ENCODE results near the gene EXOSC6.
"Not testable (repeated sequence)": the region's sequence is repeated elsewhere in the genome, so short reads cannot be mapped to it uniquely, and the experiment has no call there.

EXOSC6 gene

DNA sequence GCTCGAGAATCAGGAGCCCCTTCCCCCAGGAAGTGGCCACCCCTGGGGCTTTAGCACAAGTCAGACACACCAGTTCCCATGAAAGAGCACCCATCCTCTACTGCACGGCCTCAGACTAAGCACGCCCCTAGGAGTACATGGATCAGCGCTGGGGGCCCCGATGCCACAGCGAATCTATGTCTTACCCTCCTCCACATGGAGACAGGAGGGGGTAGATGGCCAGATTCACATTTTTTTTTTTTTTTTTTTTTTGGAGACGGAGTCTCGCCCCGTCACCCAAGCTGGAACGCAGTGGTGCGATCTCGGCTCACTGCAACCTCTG is 3.2 kb upstream of the EXOSC6 start:
- no peak for DNase-seq (ENCODE audit: low read depth, low spot score)

DNA sequence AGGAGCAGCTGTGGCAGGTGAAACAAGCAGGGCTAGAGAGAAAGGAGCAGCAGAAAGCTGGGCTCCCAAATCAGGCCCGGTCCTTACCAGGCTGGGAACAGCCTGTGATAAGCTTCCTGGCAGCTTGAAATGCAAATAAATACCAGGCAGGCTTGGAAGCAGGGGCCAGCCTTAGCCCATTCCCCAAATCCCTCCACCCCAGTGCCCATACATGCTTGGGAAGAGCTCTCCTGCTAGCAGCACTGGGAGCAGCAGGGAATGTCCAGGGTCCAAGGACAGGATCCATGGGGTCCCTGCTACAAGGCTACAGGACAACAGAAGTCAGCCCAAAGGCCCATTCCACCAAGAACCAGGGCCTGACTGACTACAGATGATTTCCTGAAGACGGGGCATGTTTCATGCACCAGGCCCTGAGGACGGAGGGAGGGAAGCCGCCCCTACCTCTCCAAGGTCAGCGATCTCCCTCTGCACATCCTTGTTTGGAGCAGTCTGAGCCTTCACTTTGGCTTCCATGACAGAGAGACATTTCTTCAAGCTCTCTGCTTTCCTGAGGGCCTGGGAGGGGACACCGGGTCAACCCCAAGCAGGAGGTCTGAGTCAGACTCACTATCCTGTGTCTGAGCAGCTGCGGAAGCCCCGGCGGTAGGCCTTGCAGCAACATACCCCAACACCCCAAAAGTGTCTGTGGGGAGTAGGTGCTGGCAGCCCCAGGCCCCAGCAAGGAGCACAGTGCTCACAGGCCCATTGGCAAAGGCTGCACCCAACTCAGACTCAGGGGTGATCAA is 2.6 kb upstream of the EXOSC6 start:
- no peak for DNase-seq (ENCODE audit: low read depth, low spot score)

DNA sequence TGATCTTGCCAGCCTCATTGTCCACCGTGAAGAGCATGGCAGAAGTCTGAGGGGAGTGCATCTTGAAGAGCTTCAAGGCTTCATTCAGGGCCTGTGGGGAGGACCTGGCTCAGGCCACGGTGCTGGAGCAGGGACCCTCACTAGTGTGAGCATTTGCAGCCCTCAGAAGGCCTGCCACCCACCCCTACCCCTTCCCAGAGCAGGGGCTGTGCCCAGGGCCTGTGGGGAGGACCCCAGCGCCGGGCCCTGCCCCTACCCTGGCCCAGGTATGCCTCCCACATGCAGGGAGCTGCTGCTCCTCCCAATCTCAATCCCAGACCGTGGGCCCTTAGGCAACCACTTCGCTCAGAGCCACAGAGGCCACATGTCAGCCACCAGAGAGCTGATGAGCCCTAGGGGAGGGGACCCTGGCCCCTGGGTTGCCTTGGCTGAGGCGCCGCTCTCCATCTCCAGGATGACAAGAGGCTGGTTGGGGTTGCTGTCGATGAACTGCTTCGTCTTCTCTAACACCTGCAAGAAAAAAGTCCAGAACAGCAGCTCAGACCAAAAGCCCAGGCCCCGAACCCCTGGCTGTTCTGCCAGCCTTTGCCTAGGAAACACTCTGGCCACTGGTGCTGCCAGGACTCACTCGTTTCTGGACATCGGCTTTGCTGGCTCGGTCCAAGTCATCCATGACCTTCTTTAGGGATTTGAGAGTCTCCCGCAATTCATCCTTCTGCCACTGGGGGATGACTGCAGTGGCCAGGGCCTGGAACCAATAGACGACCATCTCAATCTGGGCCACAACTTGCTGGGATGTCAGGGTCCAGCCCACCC is 1.8 kb upstream of the EXOSC6 start:
- DNase-seq (ENCODE audit: low read depth, low spot score), result no peak

DNA sequence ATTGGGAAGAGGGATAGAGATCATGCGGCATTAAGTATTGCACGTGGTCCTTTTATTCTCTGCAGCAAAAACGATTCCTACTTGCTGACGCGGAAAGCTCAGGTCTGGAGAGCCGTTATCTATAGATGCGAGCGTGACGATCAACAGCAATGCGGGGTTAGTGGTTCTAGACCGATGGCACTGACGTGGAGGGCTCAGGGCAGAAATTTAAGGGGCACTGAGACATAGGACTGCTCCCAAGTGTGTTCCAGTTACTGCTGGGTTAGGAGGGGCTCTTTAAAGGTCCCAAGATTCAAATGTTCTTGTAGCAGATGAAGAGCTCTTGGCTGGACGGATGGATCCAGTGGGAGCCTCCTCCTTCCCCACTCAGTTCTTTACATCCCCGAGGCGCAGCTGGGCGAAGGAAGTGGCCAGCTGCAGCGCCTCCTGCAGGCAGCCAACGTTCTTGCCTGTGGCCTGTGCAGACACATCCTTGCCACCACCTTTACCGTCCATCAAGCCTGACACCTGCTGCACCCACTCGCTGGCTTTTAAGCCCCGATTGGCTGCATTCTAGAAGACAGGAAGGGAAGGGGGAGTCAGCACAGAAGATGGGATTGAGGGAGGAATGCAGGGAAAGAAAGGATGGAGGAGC is 732 bp upstream of the EXOSC6 start:
- no peak for DNase-seq (ENCODE audit: low read depth, low spot score)

DNA sequence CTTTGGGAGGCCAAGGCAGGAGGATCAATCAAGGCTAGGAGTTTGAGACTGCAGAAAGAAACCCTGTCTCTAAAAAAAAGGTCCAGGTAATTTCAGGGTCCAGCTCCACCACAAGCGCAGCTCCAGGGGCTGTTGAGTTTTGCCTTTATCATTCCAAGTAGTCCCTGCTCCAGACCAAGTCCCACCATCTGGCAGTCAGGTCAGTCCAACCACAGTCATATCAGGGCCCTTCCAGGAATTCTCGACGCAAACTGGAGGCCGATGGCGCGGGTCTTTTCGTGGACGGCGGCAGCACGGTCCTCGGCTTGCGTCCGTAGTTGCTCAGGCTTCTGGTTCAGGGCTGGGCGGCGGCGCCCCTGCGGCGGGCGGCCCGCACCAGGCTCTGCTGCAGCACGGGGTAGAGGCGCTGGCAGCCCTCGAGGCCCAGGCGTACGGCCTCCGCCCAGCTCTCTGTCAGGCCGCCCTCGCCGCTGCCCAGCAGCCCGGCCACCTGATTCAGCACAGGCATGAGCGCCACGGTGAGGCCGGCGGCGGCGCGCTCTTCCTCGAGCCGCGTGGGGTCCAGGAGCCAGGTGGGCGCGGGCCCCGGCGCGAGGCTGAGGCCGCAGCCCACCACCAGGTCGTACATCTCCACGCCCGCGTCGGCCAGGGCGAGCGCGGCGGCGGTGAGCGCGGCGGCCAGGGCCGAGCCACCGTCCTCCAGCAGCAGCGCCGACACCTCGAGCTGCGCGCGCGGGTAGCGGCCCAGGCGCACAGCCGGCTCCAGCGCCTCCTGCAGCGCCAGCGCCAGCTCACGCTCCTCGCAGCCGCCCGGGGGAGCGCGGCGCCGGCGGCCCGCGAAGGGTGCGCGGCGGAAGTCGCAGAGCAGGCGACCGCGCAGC is 752 bp downstream of the EXOSC6 start:
- DNase-seq (ENCODE audit: low read depth, low spot score), result no peak

DNA sequence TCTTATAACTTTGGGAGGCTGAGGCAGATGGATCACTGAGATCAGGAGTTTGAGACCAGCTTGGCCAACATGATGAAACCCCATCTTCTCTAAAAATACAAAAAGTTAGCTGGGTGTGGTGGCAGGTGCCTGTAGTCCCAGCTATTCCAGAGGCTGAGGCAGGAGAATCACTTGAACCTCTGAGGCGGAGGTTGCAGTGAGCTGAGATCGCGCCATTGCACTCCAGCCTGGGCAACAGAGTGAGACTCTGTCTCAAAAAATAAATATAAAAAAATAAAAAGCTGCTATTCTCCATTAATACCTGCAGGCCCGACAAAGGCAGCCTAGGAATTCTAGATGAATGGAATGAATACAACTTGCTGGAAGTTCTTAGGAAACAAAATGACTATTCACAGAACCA is 2.0 kb downstream of the EXOSC6 start:
- not testable (repeated sequence) for DNase-seq (ENCODE audit: low read depth, low spot score)

DNA sequence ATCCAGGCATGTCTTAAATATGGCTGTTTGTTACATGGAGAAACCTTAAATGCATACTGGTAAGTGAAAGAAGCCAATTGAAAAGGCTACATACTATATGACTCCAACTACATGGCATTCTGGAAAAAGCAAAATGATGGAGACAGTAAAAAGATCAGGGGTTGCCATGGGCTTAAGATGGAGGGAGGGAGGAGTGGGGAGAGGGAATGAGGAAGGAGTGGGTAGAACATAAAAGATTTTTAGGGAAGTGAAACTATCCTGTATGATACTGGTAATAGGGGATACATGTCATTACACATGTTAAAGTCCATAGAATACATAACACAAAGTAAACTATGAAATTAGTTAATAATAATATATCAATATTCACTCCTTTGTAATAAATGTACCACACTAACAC is 13.0 kb downstream of the EXOSC6 start:
- not testable (repeated sequence) for DNase-seq (ENCODE audit: low read depth, low spot score)

DNA sequence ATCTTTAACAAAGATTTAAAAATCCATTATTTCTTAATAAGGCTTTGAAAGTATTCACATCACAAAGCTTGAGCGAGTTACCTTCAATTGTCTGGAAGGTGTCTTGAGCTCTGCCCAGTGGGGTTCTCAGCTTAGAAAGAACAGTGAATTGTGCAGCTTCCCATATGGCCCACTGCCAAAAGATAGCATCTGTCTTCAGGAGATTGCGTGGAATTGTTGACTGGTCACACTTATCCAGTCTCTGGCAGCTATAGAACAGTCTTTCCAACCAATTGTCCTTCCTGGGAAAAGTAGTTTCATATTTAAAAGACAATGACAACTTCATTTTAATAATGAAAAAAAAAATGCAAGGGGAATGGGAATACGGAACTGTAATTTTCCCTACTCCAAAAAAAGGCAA is 19.9 kb downstream of the EXOSC6 start:
- DNase-seq (ENCODE audit: low read depth, low spot score), result not testable (repeated sequence)

DNA sequence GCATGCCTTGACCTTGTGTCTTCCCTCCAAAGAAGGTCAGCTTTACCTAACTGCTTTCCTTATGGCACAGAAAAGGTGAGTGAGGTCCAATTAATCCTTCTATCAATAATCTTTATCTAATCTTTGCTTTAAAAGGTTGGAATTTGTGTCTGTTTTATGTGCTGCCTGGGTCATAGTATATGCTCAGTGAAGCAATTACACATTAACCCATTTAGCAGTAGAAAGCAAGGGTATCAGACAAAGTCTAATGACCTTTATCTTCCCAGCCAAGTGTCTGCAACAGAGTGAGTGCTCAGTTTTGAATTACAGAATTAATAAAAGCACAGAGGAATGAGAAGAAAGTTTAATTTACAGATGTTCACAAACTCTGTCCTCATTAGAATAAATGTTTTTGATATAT is 25.7 kb downstream of the EXOSC6 start:
- not testable (repeated sequence) for DNase-seq (ENCODE audit: low read depth, low spot score)

DNA sequence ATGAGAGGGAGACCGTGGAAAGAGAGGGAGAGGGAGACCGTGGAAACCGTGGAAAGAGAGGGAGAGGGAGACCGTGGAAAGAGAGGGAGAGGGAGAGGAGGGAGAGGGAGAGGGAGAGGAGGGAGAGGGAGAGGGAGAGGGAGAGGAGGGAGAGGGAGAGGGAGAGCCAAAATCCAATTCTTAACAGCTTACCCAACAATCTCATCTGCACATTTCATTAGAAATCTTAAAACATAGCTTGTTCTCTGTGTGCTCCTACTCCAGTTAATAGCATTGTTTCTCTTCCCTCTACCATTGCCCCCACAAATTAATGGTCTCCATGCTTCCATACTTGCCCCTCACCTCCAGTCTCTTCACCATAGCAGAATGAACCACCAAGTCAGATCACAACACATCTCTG is 26.3 kb downstream of the EXOSC6 start:
- DNase-seq (ENCODE audit: low read depth, low spot score), result not testable (repeated sequence)

DNA sequence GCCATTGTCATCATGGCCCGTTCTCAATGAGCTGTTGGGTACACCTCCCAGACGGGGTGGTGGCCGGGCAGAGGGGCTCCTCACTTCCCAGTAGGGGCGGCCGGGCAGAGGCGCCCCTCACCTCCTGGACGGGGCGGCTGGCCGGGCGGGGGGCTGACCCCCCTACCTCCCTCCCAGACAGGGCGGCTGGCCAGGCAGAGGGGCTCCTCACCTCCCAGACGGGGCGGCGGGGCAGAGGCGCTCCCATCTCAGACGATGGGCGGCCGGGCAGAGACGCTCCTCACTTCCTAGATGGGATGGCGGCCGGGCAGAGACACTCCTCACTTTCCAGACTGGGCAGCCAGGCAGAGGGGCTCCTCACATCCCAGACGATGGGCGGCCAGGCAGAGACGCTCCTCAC is 27.1 kb downstream of the EXOSC6 start:
- DNase-seq (ENCODE audit: low read depth, low spot score), result not testable (repeated sequence)

DNA sequence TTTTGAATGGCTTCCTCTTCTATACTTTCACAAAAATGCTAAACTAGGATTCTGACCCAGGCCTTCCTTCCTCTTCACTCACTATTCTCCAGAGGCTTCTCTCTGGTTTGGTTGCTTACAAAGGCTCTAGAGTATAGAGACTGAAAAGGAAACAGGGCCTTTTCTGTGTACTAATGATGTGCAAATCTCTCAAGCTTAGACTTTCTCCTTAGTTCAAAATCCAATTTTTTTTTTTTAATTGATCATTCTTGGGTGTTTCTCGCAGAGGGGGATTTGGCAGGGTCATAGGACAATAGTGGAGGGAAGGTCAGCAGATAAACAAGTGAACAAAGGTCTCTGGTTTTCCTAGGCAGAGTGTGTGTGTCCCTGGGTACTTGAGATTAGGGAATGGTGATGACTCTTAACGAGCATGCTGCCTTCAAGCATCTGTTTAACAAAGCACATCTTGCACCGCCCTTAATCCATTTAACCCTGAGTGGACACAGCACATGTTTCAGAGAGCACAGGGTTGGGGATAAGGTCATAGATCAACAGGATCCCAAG is 27.7 kb downstream of the EXOSC6 start:
- DNase-seq (ENCODE audit: low read depth, low spot score), result not testable (repeated sequence)

DNA sequence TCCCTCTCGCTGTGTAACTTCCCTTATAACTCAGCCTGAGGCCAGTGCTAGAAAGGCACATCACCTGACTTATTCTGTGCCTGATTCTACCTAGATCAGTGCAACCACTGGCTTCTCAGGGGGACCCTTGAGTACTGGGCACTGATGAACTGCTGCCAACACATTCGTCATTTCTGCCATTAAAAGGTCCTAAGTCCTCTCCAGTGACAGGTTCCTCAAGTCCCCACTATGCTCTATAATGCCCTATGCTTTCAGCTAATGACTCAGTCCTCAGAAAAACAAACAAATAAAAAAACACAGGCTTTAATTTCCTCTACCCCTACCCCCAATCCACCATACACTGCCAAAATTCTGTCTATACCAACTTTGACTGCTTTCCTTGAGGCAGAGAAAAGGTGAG is 28.5 kb downstream of the EXOSC6 start:
- not testable (repeated sequence) for DNase-seq (ENCODE audit: low read depth, low spot score)

DNA sequence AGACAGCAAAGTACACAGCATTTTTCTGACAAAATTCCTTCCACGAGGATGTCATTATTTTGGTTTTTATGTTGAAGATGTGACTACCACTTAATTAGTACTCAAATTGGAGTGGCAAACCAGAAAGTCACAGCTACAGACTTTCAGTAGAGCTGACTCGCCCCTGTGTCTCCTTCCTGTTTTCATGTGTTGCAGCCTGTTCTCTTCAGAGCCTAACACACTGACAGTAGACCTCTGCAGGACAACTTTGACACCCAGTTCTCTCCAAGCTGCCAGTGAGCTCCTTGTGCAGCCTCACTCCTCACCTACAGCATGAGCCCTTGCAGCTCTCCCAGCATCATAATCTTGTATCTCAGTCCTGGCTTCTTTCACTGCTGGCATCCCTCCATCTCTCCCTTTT is 29.2 kb downstream of the EXOSC6 start:
- not testable (repeated sequence) for DNase-seq (ENCODE audit: low read depth, low spot score)

DNA sequence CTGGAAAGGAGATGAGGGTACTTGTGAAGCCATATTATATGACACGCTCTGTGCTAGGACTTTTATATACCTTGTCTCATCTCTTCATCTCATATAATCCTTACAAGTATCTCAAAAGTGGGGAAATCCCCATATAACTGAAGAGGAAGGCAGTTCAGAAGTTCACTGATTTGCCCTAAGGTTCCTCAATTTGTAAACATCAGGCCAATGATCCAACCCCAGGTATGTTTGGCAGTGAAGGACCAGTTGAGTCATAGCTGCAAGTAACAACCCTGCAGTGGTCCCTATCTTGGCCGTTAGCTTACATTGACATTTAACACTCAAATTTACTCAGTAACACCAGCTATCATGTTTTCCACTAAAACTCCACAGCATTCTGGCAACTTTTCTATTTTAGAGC is 33.2 kb downstream of the EXOSC6 start:
- not testable (repeated sequence) for DNase-seq (ENCODE audit: low read depth, low spot score)

DNA sequence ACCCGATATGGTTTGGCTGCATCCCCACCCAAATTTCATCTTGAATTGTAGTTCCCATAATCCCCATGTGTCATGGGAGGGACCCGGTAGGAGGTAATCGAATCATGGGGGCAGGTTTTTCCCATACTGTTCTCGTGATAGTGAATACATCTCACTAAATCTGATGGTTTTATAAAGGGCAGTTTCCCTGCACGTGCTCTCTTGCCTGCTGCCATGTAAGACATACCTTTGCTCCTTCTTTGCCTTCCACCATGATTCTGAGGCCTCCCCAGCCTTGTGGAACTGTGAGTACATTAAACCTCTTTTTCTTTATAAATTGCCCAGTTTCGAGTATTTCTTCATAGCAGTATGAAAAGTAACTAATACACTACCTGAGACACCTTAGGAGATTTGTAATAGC is 45.4 kb downstream of the EXOSC6 start:
- DNase-seq (ENCODE audit: low read depth, low spot score), result not testable (repeated sequence)

DNA sequence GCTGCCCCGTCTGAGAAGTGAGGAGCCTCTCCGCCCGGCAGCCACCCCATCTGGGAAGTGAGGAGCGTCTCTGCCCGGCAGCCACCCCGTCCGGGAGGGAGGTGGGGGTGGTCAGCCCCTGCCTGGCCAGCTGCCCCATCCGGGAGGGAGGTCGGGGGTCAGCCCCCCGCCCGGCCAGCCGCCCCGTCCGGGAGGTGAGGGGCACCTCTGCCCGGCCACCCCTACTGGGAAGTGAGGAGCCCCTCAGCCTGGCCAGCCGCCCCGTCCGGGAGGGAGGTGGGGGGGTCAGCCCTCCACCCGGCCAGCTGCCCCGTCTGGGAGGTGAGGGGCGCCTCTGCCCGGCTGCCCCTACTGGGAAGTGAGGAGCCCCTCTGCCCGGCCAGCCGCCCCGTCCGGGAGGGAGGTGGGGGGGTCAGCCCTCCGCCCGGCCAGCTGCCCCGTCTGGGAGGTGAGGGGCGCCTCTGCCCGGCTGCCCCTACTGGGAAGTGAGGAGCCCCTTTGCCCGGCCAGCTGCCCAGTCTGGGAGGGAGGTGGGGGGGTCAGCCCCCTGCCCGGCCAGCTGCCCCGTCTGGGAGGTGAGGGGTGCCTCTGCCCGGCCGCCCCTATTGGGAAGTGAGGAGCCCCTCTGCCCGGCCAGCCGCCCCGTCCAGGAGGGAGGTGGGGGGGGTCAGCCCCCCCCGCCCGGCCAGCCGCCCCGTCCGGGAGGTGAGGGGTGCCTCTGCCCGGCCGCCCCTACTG is 46.9 kb downstream of the EXOSC6 start:
- DNase-seq (ENCODE audit: low read depth, low spot score), result not testable (repeated sequence)

DNA sequence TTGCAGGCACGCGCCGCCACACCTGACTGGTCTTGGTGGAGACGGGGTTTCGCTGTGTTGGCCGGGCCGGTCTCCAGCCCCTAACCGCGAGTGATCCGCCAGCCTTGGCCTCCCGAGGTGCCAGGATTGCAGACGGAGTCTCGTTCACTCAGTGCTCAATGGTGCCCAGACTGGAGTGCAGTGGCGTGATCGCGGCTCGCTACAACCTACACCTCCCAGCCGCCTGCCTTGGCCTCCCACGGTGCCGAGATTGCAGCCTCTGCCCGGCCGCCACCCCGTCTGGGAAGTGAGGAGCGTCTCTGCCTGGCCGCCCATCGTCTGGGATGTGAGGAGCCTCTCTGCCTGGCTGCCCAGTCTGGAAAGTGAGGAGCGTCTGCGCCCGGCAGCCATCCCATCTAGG is 47.7 kb downstream of the EXOSC6 start:
- not testable (repeated sequence) for DNase-seq (ENCODE audit: low read depth, low spot score)

DNA sequence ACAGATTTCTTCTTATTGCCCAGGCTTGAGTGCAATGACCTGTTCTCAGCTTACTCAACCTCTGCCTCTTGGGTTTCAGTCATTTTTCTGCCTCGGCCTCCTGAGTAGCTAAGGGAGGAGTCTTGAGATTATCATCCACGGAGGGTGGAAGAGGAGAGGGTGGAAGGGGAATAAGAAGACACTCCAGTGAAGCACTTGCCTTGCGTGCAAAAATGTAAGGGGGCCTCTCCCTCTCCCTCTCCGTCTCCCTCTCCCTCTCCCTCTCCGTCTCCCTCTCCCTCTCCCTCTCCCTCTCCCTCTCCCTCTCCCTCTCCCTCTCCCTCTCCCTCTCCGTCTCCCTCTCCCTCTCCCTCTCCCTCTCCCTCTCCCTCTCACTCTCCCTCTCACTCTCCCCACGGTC is 48.2 kb downstream of the EXOSC6 start:
- DNase-seq (ENCODE audit: low read depth, low spot score), result not testable (repeated sequence)

DNA sequence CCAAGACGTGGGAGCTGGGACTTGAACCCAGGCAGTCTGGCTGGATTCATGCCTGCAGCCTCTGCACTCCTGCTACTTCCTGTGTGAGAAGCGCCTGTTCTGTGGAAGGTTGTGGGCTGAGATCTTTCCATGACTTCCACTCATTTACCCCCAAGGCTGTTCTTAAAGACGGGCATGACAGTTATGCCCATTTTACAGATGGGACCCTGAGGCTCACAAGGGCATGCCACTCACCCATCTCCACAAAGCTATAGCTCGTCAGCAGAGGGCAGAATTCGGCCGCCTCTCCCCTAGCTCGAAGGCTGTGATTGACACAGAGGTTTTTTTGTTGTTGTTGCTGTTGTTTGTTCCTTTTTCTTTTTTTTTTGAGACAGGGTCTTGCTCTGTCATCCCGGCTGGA is 51.7 kb downstream of the EXOSC6 start:
- not testable (repeated sequence) for DNase-seq (ENCODE audit: low read depth, low spot score)

DNA sequence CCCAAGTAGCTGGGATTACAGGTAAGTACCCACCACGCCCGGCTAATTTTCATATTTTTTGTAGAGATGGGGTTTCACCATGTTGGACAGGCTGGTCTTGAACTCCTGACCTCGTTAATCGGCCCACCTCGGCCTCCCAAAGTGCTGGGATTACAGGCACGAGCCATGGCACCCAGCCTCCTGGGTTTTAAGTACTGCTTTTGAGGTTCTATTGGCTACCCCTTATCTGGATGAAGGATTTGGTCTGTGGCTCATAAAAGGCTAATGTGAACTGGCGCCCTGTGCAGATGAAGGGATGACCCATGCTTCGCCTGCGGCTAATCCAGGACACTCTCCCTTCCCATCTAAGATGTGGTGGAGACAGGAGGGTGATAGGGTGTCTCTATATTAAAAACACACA is 52.6 kb downstream of the EXOSC6 start:
- not testable (repeated sequence) for DNase-seq (ENCODE audit: low read depth, low spot score)

Data from brain pericyte (primary cell).